T1000 (cell line): ENCODE data around the gene PREX1.
"Not testable (repeated sequence)": the region's sequence is repeated elsewhere in the genome, so short reads cannot be mapped to it uniquely, and the experiment has no call there.

Source experiments
- DNase-seq: peaks from one replicate; lab custom pipeline; 2025; ENCODE audit warnings: mixed read lengths; lab: John Stamatoyannopoulos, UW

Gene PREX1

GRCh38 chr20:48772183-48772976, 55.4 kb downstream of the PREX1 start:
- DNase-seq = no peak

- no peak for DNase-seq
Measured at GRCh38 chr20:48771542-48771941, 56.3 kb downstream of the PREX1 start.

- DNase-seq = no peak
Measured at GRCh38 chr20:48770700-48771442, 56.9 kb downstream of the PREX1 start.

- no peak for DNase-seq
Measured at GRCh38 chr20:48769069-48769983, 58.5 kb downstream of the PREX1 start.

- DNase-seq = no peak
Measured at GRCh38 chr20:48766961-48767960, 60.5 kb downstream of the PREX1 start.

- DNase-seq = no peak
Measured at GRCh38 chr20:48766205-48766604, 61.6 kb downstream of the PREX1 start.

GRCh38 chr20:48765359-48765758, 62.4 kb downstream of the PREX1 start:
- no peak for DNase-seq

- DNase-seq = no peak
Measured at GRCh38 chr20:48763216-48763914, 64.4 kb downstream of the PREX1 start.

GRCh38 chr20:48761874-48762273, 65.9 kb downstream of the PREX1 start:
- no peak for DNase-seq

- no peak for DNase-seq
Measured at GRCh38 chr20:48761023-48761785, 66.6 kb downstream of the PREX1 start.

GRCh38 chr20:48760403-48760983, 67.3 kb downstream of the PREX1 start:
- DNase-seq = no peak

GRCh38 chr20:48759631-48760245, 68.1 kb downstream of the PREX1 start:
- DNase-seq = no peak

GRCh38 chr20:48758206-48758820, 69.5 kb downstream of the PREX1 start:
- DNase-seq = no peak

- not testable (repeated sequence) for DNase-seq
Measured at GRCh38 chr20:48756774-48757173, 71.0 kb downstream of the PREX1 start.

GRCh38 chr20:48754292-48754691, 73.5 kb downstream of the PREX1 start:
- DNase-seq = no peak

GRCh38 chr20:48752963-48753362, 74.8 kb downstream of the PREX1 start:
- DNase-seq = no peak

GRCh38 chr20:48751871-48752270, 75.9 kb downstream of the PREX1 start:
- DNase-seq = no peak

- DNase-seq = no peak
Measured at GRCh38 chr20:48750941-48751635, 76.7 kb downstream of the PREX1 start.
